ENCODE measurements around the gene ABLIM3. TPM values are rescaled to one million over a fixed set of nuclear protein-coding genes. Genes with fewer than 3 reads are reported as not detected.
"Not testable (repeated sequence)": the region's sequence is repeated elsewhere in the genome, so short reads cannot be mapped to it uniquely, and the experiment has no call there.

Gene ABLIM3
- total RNA-seq, 1 donor from 2014 or later = not detected

DNA sequence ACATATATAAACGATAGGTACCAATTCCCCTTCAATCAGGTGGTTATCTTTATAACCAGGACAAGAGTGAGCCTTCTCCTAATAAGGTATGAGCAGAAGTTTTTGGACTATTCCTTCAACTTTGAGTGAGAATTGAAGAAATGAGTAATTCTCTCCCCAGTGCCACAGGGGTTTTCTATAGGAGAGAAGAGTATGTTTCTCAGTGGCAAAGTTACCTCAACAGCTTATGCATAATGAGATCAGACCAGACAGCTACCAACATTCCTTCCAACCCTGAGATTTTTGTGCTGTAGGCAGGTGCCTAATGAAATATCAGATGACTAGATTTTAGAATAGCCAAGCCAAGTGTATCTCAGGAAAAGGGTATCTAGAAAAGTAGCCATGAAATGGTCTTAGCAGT is 40.9 kb downstream of the ABLIM3 start:
- Histone ChIP-seq H2AFZ (replicated peaks) (no peak overlapping the region), H3K4me2 (no peak overlapping the region), H3K4me3 (no peak overlapping the region), H3K27me3 (no peaks in the 10 kb centered on the region), H3F3A (ENCODE audit: low read depth) (no peaks in the 10 kb centered on the region), H3K9me3 (ENCODE audit: low read depth) (no peaks in the 10 kb centered on the region), H4K20me1 (ENCODE audit: low read depth) (no peaks in the 10 kb centered on the region), H3K36me3 (no peaks in the 10 kb centered on the region), H3K27ac (no peak overlapping the region), H3K79me2 (ENCODE audit: low read depth) (no peaks in the 10 kb centered on the region), H3K9ac (no peak overlapping the region), H3K4me1 (no peaks in the 10 kb centered on the region)
- no peak for TF ChIP-seq EZH2phosphoT487 (IDR thresholded peaks at IDR 0.05)
- TF ChIP-seq EZH2 (IDR thresholded peaks at IDR 0.05) = no peak
- peaks cover 3% of the 10 kb centered on the region for H3K4me1 Mint-ChIP-seq
- no peaks in the 10 kb centered on the region for H3K36me3 Mint-ChIP-seq
- H3K27ac Mint-ChIP-seq = no peak overlapping the region
- H3K4me3 Mint-ChIP-seq = no peak overlapping the region
- H3K9me3 Mint-ChIP-seq = no peaks in the 10 kb centered on the region
- no peaks in the 10 kb centered on the region for H3K27me3 Mint-ChIP-seq (ENCODE audit: insufficient read depth, low read depth)
- no peak for DNase-seq (ENCODE audit: low spot score)

DNA sequence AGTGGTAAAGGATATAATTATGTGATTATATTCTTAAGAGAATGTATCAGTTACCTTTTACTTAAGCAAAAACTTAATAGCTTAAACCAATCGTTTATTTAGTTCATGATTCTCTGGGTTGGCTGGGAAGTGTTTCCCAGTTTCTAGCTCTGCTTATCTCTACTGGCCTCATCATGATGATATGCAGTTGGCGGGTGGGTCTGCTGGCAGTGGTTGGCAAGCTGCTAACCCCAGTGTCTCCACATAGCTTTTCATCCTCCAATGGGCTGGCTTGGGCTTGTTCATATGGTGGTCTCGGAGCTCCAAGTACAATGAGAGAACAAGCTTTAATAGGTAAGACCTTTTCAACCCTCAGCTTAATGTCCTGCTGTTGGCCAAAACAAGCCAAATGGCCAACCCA is 43.8 kb downstream of the ABLIM3 start:
- DNase-seq (ENCODE audit: low spot score) = no peak
- no peak for TF ChIP-seq EZH2 (IDR thresholded peaks at IDR 0.05)
- TF ChIP-seq EZH2phosphoT487 (IDR thresholded peaks at IDR 0.05) = no peak
- TF ChIP-seq, protein P1, sequence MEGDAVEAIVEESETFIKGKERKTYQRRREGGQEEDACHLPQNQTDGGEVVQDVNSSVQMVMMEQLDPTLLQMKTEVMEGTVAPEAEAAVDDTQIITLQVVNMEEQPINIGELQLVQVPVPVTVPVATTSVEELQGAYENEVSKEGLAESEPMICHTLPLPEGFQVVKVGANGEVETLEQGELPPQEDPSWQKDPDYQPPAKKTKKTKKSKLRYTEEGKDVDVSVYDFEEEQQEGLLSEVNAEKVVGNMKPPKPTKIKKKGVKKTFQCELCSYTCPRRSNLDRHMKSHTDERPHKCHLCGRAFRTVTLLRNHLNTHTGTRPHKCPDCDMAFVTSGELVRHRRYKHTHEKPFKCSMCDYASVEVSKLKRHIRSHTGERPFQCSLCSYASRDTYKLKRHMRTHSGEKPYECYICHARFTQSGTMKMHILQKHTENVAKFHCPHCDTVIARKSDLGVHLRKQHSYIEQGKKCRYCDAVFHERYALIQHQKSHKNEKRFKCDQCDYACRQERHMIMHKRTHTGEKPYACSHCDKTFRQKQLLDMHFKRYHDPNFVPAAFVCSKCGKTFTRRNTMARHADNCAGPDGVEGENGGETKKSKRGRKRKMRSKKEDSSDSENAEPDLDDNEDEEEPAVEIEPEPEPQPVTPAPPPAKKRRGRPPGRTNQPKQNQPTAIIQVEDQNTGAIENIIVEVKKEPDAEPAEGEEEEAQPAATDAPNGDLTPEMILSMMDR (IDR thresholded peaks at IDR 0.05) = no peak
- H3K36me3 ChIP-seq = no peaks in the 10 kb centered on the region
- Mint-ChIP-seq H3K9me3 (no peaks in the 10 kb centered on the region), H3K4me3 (no peak overlapping the region), H3K27ac (no peak overlapping the region), H3K36me3 (no peaks in the 10 kb centered on the region), H3K4me1 (peaks cover 3% of the 10 kb centered on the region), H3K27me3 (ENCODE audit: insufficient read depth, low read depth) (no peaks in the 10 kb centered on the region)
- H3F3A ChIP-seq (ENCODE audit: low read depth) = no peaks in the 10 kb centered on the region
- H3K79me2 ChIP-seq (ENCODE audit: low read depth) = no peaks in the 10 kb centered on the region
- no peaks in the 10 kb centered on the region for H3K9me3 ChIP-seq (ENCODE audit: low read depth)
- no peaks in the 10 kb centered on the region for H3K4me1 ChIP-seq
- H3K4me2 ChIP-seq = no peak overlapping the region
- no peak overlapping the region for H3K4me3 ChIP-seq
- H3K27ac ChIP-seq = no peak overlapping the region
- no peaks in the 10 kb centered on the region for H4K20me1 ChIP-seq (ENCODE audit: low read depth)
- H2AFZ ChIP-seq (replicated peaks) = no peak overlapping the region
- no peaks in the 10 kb centered on the region for H3K27me3 ChIP-seq
- no peak overlapping the region for H3K9ac ChIP-seq

DNA sequence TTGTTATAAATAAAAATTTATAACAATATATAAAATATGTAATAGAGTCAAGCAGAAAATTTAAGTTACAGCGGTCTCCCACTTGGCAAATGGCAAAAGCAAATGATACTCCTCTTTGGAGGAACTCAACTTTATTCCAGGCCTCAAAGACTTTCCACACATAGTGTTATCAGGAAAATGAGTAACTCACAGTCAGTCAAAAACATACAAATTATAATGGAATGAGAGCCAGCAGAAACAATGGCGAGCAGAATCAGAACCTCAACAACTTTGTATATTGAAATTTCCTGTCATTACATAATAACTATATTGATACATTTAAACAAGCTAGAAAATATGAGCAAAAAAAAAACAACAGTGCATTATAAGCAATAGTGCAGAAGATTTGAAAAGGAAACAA is 45.2 kb downstream of the ABLIM3 start:
- H3K4me3 ChIP-seq = no peak overlapping the region
- H3K4me3 Mint-ChIP-seq = no peak overlapping the region
- H3K27ac ChIP-seq = no peak overlapping the region
- H3K27me3 ChIP-seq = no peaks in the 10 kb centered on the region
- H3K9me3 ChIP-seq (ENCODE audit: low read depth) = no peaks in the 10 kb centered on the region
- no peak overlapping the region for H3K27ac Mint-ChIP-seq
- TF ChIP-seq EZH2phosphoT487 (IDR thresholded peaks at IDR 0.05) (no peak), EZH2 (IDR thresholded peaks at IDR 0.05) (no peak)
- TF ChIP-seq, protein P1 (IDR thresholded peaks at IDR 0.05) = no peak
- no peaks in the 10 kb centered on the region for H3K36me3 ChIP-seq
- no peaks in the 10 kb centered on the region for H3K36me3 Mint-ChIP-seq
- H4K20me1 ChIP-seq (ENCODE audit: low read depth) = no peaks in the 10 kb centered on the region
- H3K79me2 ChIP-seq (ENCODE audit: low read depth) = no peaks in the 10 kb centered on the region
- no peaks in the 10 kb centered on the region for H3K9me3 Mint-ChIP-seq
- no peak overlapping the region for H2AFZ ChIP-seq (replicated peaks)
- no peak for DNase-seq (ENCODE audit: low spot score)
- no peaks in the 10 kb centered on the region for H3K4me1 ChIP-seq
- H3K27me3 Mint-ChIP-seq (ENCODE audit: insufficient read depth, low read depth) = no peaks in the 10 kb centered on the region
- no peak overlapping the region for H3K4me2 ChIP-seq
- H3K9ac ChIP-seq = no peak overlapping the region
- no peaks in the 10 kb centered on the region for H3F3A ChIP-seq (ENCODE audit: low read depth)
- H3K4me1 Mint-ChIP-seq = peaks cover 3% of the 10 kb centered on the region

DNA sequence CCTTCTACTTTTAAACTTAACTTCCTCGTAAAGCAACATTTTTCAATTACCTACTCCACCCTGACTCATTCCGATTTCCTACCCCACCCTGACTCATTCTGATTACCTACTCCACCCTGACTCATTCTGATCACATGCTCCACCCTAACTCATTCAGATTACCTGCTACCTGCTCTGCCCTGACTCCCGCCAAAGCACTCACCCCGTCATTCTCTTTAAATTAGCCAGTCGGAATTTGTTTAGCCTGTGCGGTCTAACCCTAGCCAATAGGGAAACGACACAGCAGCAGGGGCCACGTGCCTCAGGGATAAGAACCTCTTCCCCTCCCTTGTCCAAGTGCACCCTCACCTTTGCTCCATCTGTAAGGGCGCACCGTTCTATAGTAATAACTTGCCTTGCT is 46.3 kb downstream of the ABLIM3 start:
- H2AFZ ChIP-seq (replicated peaks); DNase-seq (ENCODE audit: low spot score); H3K4me3 ChIP-seq; H3K27me3 ChIP-seq; H3K79me2 ChIP-seq (ENCODE audit: low read depth); H3K27me3 Mint-ChIP-seq (ENCODE audit: insufficient read depth, low read depth); H4K20me1 ChIP-seq (ENCODE audit: low read depth); H3K9ac ChIP-seq; H3K36me3 Mint-ChIP-seq; H3K9me3 Mint-ChIP-seq; H3K9me3 ChIP-seq (ENCODE audit: low read depth); H3K36me3 ChIP-seq; H3K4me1 Mint-ChIP-seq; H3K27ac Mint-ChIP-seq; H3K4me2 ChIP-seq; H3K4me1 ChIP-seq; H3K27ac ChIP-seq; H3F3A ChIP-seq (ENCODE audit: low read depth); H3K4me3 Mint-ChIP-seq: not testable (repeated sequence)
